GM18498 (cell line): ENCODE data around the gene RERE.

Experiments used
- ATAC-seq: cut with Tn5 transposase; IDR thresholded peaks from one replicate; pipeline ENCODE4 v1.9.1; 2021; ENCODE audit warnings: mild to moderate bottlenecking, moderate library complexity; ENCODE audit not compliant: unreplicated experiment

RERE gene

DNA sequence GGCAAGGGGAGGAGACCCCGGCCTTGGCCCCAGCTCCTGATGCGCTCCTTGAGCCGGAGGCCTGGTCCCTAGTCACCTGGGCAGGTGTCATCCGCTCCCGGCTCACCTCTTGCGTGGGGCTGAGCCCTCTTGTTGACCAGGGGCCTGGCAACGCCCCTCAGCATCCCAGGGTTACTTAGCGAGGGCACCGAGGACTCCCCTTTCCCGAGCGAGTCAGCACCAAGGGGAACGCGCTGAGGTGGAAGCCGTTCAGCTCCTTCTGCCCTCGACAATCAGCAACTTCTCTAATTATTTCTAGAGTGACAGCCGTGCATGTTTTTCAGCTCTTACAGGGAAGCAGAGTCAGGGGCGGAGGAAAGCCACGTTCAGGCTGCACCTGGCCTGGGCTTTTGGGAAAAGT is 499.0 kb downstream of the RERE start:
- ATAC-seq: no peak

DNA sequence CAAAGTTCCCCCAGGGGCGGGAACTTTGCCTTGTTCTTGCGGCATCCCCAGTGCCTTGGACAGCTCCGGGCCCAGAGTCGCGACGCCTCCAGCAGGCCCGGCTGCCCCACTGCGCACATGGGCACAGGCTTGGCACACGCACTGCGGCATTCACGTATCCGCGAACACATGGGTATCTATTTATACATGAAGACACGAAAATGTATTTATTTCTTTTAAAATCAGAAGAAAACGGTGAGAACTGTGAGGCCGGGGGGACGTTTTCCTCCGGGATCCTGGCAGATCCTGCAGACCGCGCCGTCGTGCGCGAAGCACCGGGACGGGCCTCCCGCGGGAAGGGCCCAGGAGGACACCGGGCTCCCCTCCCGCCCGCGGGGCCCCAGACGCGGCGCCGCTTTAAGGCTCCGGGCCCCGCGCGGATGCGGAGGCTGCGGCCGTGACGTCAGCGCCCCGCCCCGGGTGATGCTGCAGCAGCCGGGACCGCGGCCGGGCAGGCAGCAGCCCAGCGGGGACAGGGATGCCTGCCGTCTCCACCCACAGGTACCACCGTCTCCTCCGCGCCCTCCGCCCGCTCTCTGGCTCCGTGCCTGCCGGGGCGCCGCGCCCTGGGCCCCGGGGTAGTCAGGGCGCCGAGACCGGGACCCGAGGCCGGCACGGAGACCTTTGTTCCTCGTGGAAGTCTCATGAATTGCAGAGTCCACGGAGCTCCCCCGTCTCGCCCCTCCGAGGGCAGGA is 499.6 kb downstream of the RERE start, which contains the start of gene SLC45A1:
Gene SLC45A1, plus strand, starts transcription at position 468 of the 735 bp plus-strand sequence. CDS start 6,216 bp downstream, outside the sequence.
- peak; percentile 57 for ATAC-seq

DNA sequence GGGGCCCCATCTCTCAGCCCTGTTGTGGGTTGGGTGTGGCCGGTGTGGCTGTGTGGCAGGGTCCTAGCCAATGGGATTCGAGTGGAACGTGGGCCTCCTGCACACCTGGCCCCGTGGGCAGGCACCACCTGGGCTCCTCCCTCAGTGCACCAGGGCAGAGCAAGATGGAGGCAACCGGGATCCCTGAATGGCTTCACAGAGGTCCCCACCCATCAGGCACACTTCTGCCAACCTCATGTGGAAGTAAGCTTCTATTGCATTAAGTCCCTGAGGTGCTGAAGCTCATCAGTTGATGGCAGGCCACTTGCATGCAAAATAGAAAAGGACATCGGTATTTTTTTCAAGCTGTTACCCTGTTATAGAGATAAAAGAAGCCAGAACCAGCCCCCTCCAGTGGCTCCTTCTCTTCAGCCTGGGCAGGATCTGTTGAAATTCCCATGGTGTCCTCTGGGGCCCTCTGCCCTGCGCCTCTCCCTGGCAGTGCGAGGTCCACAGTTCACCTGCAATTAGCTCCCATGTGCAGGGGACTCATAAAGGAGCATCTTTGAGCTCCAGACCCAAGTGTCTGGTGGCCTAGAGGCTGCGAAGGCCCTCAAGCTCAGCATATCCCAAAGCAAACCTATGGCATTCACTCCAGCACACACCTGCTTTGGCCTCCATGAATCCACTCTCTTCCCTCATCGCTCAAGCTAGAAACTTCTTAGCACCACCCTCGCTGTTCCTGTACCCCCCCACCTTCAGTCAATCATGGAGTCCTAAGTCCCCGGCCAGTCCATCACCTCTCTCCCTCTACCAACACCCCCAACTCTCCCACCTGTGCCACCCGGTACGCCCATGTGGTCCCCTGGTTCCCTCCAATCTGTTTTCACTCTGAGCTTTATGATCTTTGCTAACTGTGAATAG is 501.6 kb downstream of the RERE start:
- ATAC-seq: no peak

DNA sequence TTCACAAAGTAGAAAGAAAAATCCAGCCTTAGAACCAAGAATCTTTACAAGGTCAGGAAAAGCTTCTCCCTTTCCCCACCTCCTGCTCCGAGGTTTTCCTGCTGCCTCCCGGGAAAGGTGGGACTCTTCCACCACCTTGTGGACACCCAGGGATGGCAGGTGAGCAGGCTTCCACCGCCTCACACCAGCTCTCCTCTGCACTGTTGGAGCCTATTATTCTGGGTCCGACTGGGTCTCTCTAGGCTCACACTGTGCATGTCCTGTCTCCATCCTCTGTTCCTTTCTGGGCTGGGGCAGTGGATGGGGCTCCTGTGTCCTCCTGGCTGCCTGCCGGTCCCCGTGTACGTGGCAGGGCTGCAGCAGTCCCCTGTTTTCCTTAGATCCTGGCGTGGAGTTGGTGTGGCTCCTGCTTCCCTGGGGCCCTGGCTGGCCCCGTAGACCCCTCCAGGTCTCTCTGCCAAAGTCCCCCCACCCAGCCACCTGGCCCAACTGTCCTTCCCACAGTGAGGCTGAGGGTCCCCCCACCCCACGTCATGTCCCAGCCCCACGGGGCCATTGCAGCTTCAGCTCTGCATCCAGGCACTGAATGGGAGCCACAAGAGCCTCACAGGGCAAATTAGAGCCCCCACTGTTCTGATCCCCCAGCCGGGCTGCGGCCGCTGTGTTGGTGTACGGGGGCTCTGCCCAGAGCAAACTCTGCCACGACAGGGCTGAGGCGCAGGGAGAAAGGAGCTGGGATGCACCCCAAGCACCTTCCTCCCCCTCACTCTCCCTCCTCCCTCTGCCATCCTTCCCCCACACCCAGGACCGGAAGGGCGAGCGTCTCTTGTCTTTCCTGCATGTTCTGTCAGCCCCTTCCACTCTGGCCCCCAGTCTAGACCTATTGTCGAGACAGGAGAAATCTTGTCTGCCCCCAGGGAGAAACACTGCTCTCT is 502.8 kb downstream of the RERE start:
- no peak for ATAC-seq

DNA sequence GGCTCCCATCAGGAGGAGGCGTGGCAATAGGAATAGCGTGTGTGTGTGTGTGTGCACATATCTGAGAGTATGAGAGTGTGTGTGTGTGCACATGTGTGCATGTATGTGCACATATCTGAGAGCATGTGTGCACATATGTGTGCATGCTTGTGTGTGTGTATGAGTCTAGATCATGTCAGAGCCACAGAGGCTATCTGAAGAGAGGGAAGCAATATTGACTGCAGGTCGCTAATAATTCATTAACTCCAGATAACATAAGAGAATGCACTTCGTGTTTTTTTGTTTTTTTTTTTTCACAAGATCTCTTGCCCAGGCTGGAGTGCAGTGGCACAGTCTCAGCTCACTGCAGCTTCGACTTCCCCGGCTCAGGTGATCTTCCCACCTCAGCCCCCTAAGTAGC is 504.2 kb downstream of the RERE start:
- ATAC-seq: no peak

DNA sequence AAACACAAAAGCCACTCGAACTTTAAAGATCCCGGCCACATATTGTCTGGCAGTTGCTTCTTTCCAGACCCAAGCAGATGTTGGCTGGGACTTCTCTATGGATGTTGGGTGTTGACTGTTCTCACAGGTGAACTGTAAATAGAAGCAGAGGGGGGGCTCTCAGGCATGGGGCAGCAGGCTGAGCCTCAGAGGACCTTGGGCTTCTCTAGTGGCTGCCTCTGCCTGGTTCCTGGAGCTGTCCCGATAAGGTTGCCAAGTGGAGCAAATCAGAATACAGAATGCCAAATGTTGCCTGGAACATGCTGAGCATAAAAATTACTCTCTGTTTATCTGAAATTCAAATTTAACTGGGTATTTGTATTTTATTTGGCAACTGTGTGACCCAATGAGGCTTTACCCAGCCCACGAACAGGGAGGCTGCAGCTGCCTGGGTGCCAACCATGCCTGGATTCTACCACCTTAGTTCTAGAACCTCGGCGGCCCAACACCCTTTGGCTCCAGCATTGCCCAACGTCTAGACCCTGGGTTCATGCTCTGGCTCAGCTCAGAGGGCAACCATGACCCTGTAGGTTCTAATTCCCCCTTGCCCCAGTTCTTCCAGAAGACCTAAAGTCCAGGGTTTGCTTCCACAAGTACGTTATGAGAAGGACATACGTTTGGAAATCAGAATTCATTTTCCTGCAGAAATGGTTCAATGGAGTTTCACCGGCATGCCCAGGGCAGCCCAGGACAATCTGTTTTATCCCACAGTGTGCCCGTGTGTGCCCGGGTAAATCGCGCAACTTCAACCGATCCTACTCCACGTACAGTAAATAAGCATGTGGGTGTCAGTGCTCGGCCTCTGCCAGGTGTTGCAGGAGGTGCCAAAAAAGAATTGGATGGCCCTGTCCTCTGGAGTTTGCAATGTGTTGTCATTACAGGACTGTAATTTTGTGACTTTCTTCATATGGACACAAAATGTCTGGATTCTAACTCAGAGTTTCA is 504.9 kb downstream of the RERE start:
- no peak for ATAC-seq

DNA sequence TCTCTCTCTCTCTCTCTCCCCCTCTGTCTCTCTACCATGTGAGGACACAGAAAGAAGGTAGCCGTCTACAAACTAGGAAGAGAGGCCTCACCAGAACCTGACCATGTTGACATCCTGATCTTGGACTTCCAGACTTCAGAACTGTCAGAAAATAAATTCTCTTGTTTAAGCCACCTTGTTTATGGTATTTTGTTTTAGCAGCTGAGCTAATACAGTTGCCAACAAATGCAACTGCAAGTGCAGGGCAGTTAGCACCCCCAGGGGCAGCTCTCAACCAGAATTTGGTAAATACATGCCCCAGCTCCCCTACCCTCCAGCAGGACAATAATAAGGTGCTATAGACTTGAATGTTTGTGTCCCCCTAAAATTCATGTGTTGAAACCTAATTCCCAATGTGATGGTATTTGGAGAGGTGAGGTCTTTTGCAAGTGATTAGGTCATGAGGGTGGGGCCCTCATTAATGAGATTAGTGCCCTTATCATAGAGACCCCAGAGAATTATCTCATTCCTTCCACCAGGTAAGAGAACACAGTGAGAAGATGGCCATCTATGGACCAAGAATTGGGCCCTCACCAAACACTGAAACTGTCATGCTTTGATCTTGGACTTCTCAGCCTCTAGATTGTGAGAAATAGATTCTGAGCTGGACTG is 506.2 kb downstream of the RERE start:
- no peak for ATAC-seq

DNA sequence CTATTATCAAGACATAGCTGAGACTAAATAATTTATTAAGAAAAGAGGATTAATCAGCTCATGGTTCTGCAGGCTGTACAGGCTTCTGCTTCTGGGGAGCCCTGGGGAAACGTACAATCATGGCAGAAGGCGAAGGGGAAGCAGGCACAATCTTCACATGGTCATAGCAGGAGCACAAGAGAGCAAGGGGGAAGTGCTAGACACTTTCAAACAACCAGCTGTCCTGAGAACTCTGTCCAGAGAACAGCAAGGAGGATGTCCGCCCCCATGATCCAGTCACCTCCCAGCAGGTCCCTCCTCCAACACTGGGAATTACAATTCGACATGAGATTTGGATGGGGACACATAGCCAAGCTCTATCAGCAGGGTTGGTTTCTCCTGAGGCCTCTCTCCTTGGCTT is 509.8 kb downstream of the RERE start:
- no peak for ATAC-seq

DNA sequence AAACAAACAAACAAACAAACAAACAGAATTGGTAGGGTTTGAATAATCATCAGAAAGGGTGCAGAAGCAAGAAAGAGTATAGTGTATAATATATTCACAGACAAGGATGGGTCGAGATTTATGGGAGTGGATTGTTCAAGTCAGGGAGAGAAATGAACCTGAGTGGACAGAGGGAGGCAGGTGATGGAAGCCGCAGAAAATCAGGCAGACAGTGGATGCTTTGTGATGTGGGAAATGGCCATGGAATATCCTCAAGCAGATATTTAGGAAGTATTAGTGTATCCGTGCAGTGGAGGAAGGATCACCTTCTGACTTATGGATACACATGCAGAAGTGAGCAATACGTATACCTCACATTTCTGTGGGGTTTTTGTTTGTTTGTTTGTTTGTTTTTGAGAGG is 513.6 kb downstream of the RERE start:
- no peak for ATAC-seq

DNA sequence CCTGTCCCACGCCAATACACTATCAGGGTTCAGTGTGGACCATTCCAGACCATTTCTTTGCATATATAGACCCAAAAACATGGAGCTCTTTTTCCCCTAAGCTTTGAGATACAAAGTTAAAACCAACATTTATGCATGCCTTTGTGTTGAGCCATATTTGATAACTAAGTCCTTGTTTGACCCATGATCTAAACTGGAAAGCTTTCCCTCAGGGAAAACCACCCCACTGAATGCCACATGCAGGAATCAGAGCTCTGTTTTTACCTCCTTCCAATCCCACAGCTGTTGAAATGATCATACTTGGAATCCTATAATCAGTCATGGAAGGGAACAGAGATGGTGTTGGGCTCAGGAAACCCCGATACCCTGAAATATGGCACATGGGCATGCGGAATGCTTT is 514.3 kb downstream of the RERE start:
- no peak for ATAC-seq
